A673 (cell line): ENCODE results near the gene RIPOR3.

Experiments used
- EZH2 ChIP-seq: fragments of 200-600 bp; sonication (generic); IDR thresholded peaks from 2 replicates; pipeline ENCODE4 v1.6.1; 2017; ENCODE audit warnings: borderline replicate concordance, low read depth, mild to moderate bottlenecking, mixed read lengths, antibody characterized with exemption, low read length; ENCODE audit not compliant: poor library complexity, severe bottlenecking
- TF ChIP-seq, protein P1 (sequence below): fragments of 300-800, 200-600 bp; sonication (generic); conservative IDR thresholded peaks from 2 replicates; pipeline ENCODE4 v1.5.1; 2017; ENCODE audit warnings: low read depth, mild to moderate bottlenecking, antibody characterized with exemption, low read length, moderate library complexity, mixed read lengths

DNA sequence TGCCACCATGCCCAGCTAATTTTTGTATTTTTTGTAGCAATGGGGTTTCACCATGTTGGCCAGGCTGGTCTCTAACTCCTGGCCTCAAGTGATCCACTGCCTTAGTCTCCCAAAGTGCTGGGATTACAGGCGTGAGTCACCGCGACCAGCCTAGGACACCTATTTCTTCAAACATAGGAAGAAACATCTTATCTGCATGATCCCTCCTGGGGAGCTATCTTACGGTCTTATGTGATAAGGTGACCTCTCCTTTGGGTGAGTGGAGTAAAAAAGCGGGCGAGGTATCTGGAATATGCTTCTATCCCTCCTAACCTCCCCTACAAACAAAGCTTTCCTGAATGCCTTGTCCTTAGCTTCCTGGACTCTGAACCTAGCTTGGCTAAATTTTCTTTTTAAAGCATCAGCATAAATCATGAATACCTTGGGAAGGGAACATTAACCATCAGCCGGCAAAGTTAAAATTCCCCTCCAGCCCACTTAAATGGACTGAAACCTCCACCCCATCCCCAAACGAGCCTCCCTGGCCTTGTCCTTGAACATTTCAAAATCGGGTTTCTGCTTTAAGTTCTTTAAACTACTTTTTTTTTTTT is 24.5 kb downstream of the RIPOR3 start:
- TF ChIP-seq, protein P1, sequence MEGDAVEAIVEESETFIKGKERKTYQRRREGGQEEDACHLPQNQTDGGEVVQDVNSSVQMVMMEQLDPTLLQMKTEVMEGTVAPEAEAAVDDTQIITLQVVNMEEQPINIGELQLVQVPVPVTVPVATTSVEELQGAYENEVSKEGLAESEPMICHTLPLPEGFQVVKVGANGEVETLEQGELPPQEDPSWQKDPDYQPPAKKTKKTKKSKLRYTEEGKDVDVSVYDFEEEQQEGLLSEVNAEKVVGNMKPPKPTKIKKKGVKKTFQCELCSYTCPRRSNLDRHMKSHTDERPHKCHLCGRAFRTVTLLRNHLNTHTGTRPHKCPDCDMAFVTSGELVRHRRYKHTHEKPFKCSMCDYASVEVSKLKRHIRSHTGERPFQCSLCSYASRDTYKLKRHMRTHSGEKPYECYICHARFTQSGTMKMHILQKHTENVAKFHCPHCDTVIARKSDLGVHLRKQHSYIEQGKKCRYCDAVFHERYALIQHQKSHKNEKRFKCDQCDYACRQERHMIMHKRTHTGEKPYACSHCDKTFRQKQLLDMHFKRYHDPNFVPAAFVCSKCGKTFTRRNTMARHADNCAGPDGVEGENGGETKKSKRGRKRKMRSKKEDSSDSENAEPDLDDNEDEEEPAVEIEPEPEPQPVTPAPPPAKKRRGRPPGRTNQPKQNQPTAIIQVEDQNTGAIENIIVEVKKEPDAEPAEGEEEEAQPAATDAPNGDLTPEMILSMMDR, result no peak
- TF ChIP-seq EZH2, result no peak
